ENCODE results near the gene TRIOBP.

TRIOBP gene

GRCh38 chr22:37807410-37808293 is 110.8 kb downstream of the TRIOBP start, which contains the start of gene GCAT:
Gene GCAT (plus strand): TSS chr22:37807934. CDS start chr22:37807968, 34 bp downstream.
- Histone ChIP-seq H3K4me1 (ENCODE audit: insufficient read depth, low read length) (peaks cover 21% of the 10 kb centered on the region), H3K9ac (ENCODE audit: low read depth, low read length) (peak within 1 kb of the TSS; percentile 72; the same call in 1 of the 2 replicates), H3K27me3 (ENCODE audit: insufficient read depth, low read length) (peaks cover 59% of the 10 kb centered on the region), H3K27ac (ENCODE audit: low read length) (no peak within 1 kb of the TSS), H3K4me3 (ENCODE audit: low read length) (peak within 1 kb of the TSS; percentile 90), H3K36me3 (ENCODE audit: insufficient read depth, low read depth, low read length) (no peaks in the 10 kb centered on the region), H3K9me3 (ENCODE audit: insufficient read depth, low read depth, low read length) (no peaks in the 10 kb centered on the region)

GRCh38 chr22:37808294-37808657 is 111.4 kb downstream of the TRIOBP start:
- peak overlapping the region; percentile 90 for H3K4me3 ChIP-seq (ENCODE audit: low read length)
- peak overlapping the region; percentile 71; the same call in 1 of the 2 replicates for H3K9ac ChIP-seq (ENCODE audit: low read depth, low read length)
- H3K27ac ChIP-seq (ENCODE audit: low read length): no peak overlapping the region
- H3K9me3 ChIP-seq (ENCODE audit: insufficient read depth, low read depth, low read length): no peaks in the 10 kb centered on the region
- peaks cover 2% of the 10 kb centered on the region for H3K36me3 ChIP-seq (ENCODE audit: insufficient read depth, low read depth, low read length)
- H3K27me3 ChIP-seq (ENCODE audit: insufficient read depth, low read length): peaks cover 53% of the 10 kb centered on the region
- H3K4me1 ChIP-seq (ENCODE audit: insufficient read depth, low read length): peaks cover 16% of the 10 kb centered on the region

GRCh38 chr22:37809672-37810333 is 113.0 kb downstream of the TRIOBP start:
- Histone ChIP-seq H3K4me1 (ENCODE audit: insufficient read depth, low read length) (peaks cover 10% of the 10 kb centered on the region), H3K9ac (ENCODE audit: low read depth, low read length) (no peak overlapping the region), H3K36me3 (ENCODE audit: insufficient read depth, low read depth, low read length) (peaks cover 14% of the 10 kb centered on the region), H3K27me3 (ENCODE audit: insufficient read depth, low read length) (peaks cover 37% of the 10 kb centered on the region), H3K9me3 (ENCODE audit: insufficient read depth, low read depth, low read length) (no peaks in the 10 kb centered on the region), H3K27ac (ENCODE audit: low read length) (no peak overlapping the region), H3K4me3 (ENCODE audit: low read length) (no peak overlapping the region)

GRCh38 chr22:37811867-37812266 is 115.0 kb downstream of the TRIOBP start:
- H3K27ac ChIP-seq (ENCODE audit: low read length): no peak overlapping the region
- peaks cover 24% of the 10 kb centered on the region for H3K36me3 ChIP-seq (ENCODE audit: insufficient read depth, low read depth, low read length)
- no peak overlapping the region for H3K4me3 ChIP-seq (ENCODE audit: low read length)
- no peaks in the 10 kb centered on the region for H3K9me3 ChIP-seq (ENCODE audit: insufficient read depth, low read depth, low read length)
- H3K4me1 ChIP-seq (ENCODE audit: insufficient read depth, low read length): peaks cover 2% of the 10 kb centered on the region; the same call in 1 of the 2 replicates
- H3K27me3 ChIP-seq (ENCODE audit: insufficient read depth, low read length): peaks cover 19% of the 10 kb centered on the region
- H3K9ac ChIP-seq (ENCODE audit: low read depth, low read length): no peak overlapping the region

- Histone ChIP-seq H3K27ac (ENCODE audit: low read length) (no peak overlapping the region), H3K9ac (ENCODE audit: low read depth, low read length) (no peak overlapping the region), H3K36me3 (ENCODE audit: insufficient read depth, low read depth, low read length) (peaks cover 24% of the 10 kb centered on the region), H3K4me1 (ENCODE audit: insufficient read depth, low read length) (peaks cover 2% of the 10 kb centered on the region; the same call in 1 of the 2 replicates), H3K27me3 (ENCODE audit: insufficient read depth, low read length) (peaks cover 14% of the 10 kb centered on the region), H3K9me3 (ENCODE audit: insufficient read depth, low read depth, low read length) (no peaks in the 10 kb centered on the region), H3K4me3 (ENCODE audit: low read length) (no peak overlapping the region)
These were observed 116.2 kb downstream of the TRIOBP start for GRCh38 chr22:37812869-37813678.

- Histone ChIP-seq H3K4me1 (ENCODE audit: insufficient read depth, low read length) (0 out of 2 replicates have a peak, but pooled peaks cover 3% of the 10 kb centered on the region), H3K4me3 (ENCODE audit: low read length) (no peak overlapping the region), H3K9me3 (ENCODE audit: insufficient read depth, low read depth, low read length) (no peaks in the 10 kb centered on the region), H3K36me3 (ENCODE audit: insufficient read depth, low read depth, low read length) (peaks cover 24% of the 10 kb centered on the region), H3K27me3 (ENCODE audit: insufficient read depth, low read length) (peaks cover 24% of the 10 kb centered on the region), H3K9ac (ENCODE audit: low read depth, low read length) (no peak overlapping the region), H3K27ac (ENCODE audit: low read length) (no peak overlapping the region)
These were observed 118.7 kb downstream of the TRIOBP start for GRCh38 chr22:37815593-37815992.

- Histone ChIP-seq H3K36me3 (ENCODE audit: insufficient read depth, low read depth, low read length) (peaks cover 24% of the 10 kb centered on the region), H3K4me3 (ENCODE audit: low read length) (no peak overlapping the region), H3K4me1 (ENCODE audit: insufficient read depth, low read length) (0 out of 2 replicates have a peak, but pooled peaks cover 3% of the 10 kb centered on the region), H3K27ac (ENCODE audit: low read length) (no peak overlapping the region), H3K9ac (ENCODE audit: low read depth, low read length) (no peak overlapping the region), H3K27me3 (ENCODE audit: insufficient read depth, low read length) (peaks cover 30% of the 10 kb centered on the region), H3K9me3 (ENCODE audit: insufficient read depth, low read depth, low read length) (no peaks in the 10 kb centered on the region)
These were observed 119.8 kb downstream of the TRIOBP start for GRCh38 chr22:37816543-37817180.

GRCh38 chr22:37817705-37818408 is 121.0 kb downstream of the TRIOBP start:
- H3K27me3 ChIP-seq (ENCODE audit: insufficient read depth, low read length): peaks cover 38% of the 10 kb centered on the region
- peaks cover 7% of the 10 kb centered on the region; the same call in 1 of the 2 replicates for H3K4me1 ChIP-seq (ENCODE audit: insufficient read depth, low read length)
- H3K4me3 ChIP-seq (ENCODE audit: low read length): peak overlapping the region; percentile 68
- H3K9ac ChIP-seq (ENCODE audit: low read depth, low read length): peak overlapping the region; percentile 71; the same call in 1 of the 2 replicates
- peaks cover 24% of the 10 kb centered on the region for H3K36me3 ChIP-seq (ENCODE audit: insufficient read depth, low read depth, low read length)
- H3K9me3 ChIP-seq (ENCODE audit: insufficient read depth, low read depth, low read length): no peaks in the 10 kb centered on the region
- no peak overlapping the region for H3K27ac ChIP-seq (ENCODE audit: low read length)

GRCh38 chr22:37818409-37819104 is 121.7 kb downstream of the TRIOBP start:
- Histone ChIP-seq H3K9ac (ENCODE audit: low read depth, low read length) (peak overlapping the region; percentile 71; the same call in 1 of the 2 replicates), H3K36me3 (ENCODE audit: insufficient read depth, low read depth, low read length) (peaks cover 19% of the 10 kb centered on the region), H3K4me3 (ENCODE audit: low read length) (peak overlapping the region; percentile 68; the same call in 1 of the 2 replicates)

GRCh38 chr22:37819105-37819433 is 122.2 kb downstream of the TRIOBP start:
- H3K27ac ChIP-seq (ENCODE audit: low read length): no peak overlapping the region
- peaks cover 50% of the 10 kb centered on the region for H3K27me3 ChIP-seq (ENCODE audit: insufficient read depth, low read length)
- H3K36me3 ChIP-seq (ENCODE audit: insufficient read depth, low read depth, low read length): peaks cover 15% of the 10 kb centered on the region
- H3K4me1 ChIP-seq (ENCODE audit: insufficient read depth, low read length): peaks cover 14% of the 10 kb centered on the region; the same call in 1 of the 2 replicates
- peak overlapping the region; percentile 71; the same call in 1 of the 2 replicates for H3K9ac ChIP-seq (ENCODE audit: low read depth, low read length)
- H3K4me3 ChIP-seq (ENCODE audit: low read length): peak overlapping the region; percentile 68; the same call in 1 of the 2 replicates
- no peaks in the 10 kb centered on the region for H3K9me3 ChIP-seq (ENCODE audit: insufficient read depth, low read depth, low read length)

More at GRCh38 chr22:37818409-37819104, 121.7 kb downstream of the TRIOBP start:
- Histone ChIP-seq H3K4me1 (ENCODE audit: insufficient read depth, low read length) (peaks cover 14% of the 10 kb centered on the region; the same call in 1 of the 2 replicates), H3K27me3 (ENCODE audit: insufficient read depth, low read length) (peaks cover 45% of the 10 kb centered on the region), H3K27ac (ENCODE audit: low read length) (no peak overlapping the region), H3K9me3 (ENCODE audit: insufficient read depth, low read depth, low read length) (no peaks in the 10 kb centered on the region)
